Esophagus (tissue), 2 donors: ENCODE measurements around the gene BAG1. TPM values are rescaled to one million over a fixed set of nuclear protein-coding genes. Genes with fewer than 3 reads are reported as not detected.

Experiments
- H3K27ac ChIP-seq, 2 donors: one replicate each; pipeline ENCODE4 v1.5.1; 2013; ENCODE audit warnings: low read depth in 2 of 2, mild to moderate bottlenecking in 2 of 2, inconsistent platforms in 1 of 2, low read length in 1 of 2, moderate library complexity in 1 of 2
- H3K27me3 ChIP-seq, 2 donors: one replicate each; pipeline ENCODE4 v1.6.1; 2013; ENCODE audit warnings: low read length in 2 of 2, control low read depth in 1 of 2, mild to moderate bottlenecking in 1 of 2; ENCODE audit not compliant: insufficient read depth in 2 of 2, control insufficient read depth in 1 of 2
- H3K36me3 ChIP-seq, 2 donors: one replicate each; pipeline ENCODE4 v1.6.1; 2013; ENCODE audit warnings: low read length in 1 of 2; ENCODE audit not compliant: control insufficient read depth in 2 of 2, insufficient read depth in 2 of 2
- H3K4me1 ChIP-seq, 2 donors: one replicate each; pipeline ENCODE4 v1.6.1; 2013; ENCODE audit warnings: low read length in 1 of 2; ENCODE audit not compliant: control insufficient read depth in 2 of 2, insufficient read depth in 2 of 2
- H3K4me3 ChIP-seq, 2 donors: one replicate each; pipeline ENCODE4 v1.5.1; 2013; ENCODE audit warnings: low read length in 2 of 2, mild to moderate bottlenecking in 2 of 2, low read depth in 1 of 2, moderate library complexity in 1 of 2
- H3K9me3 ChIP-seq, 2 donors: one replicate each; pipeline ENCODE4 v1.6.1; 2013; ENCODE audit warnings: mild to moderate bottlenecking in 2 of 2, low read depth in 1 of 2, low read length in 1 of 2, moderate library complexity in 1 of 2; ENCODE audit not compliant: control insufficient read depth in 2 of 2, insufficient read depth in 1 of 2
- WGBS, 2 donors: extraction: QIAGEN DNeasy Blood & Tissue Kit; methylation state at CpG; one replicate each; pipeline ENCODE4 v1.1.7; 2013; 5-methylcytosine and 5-hydroxymethylcytosine counted together
- polyA plus RNA-seq, 2 donors: library from polyadenylated mRNA; stranded (reverse); fragments of 200-250 nt; gene quantifications; one replicate each; pipeline ENCODE4 v1.2.3, GENCODE V29; 2013
- donor health status: healthy with polysubstance abuse.
- donor health status: Bipolar disorder and iron deficiency.

Gene BAG1
- polyA plus RNA-seq, 2 donors, result 63.5 to 102 TPM

- Histone ChIP-seq H3K27me3 (no peaks in the 10 kb centered on the region), H3K27ac (no peak overlapping the region), H3K4me3 (no peak overlapping the region), H3K4me1 (peaks cover 0 to 4% of the 10 kb centered on the region in 2 donors), H3K36me3 (no peaks in the 10 kb centered on the region), H3K9me3 (no peaks in the 10 kb centered on the region)
- WGBS, 2 donors, result 97 to 100% methylated on average over 1 of the region's 1 CpG
Observed at GRCh38 chr9:33209394-33209793, 55.1 kb downstream of the BAG1 start.

GRCh38 chr9:33202552-33203201 is 61.8 kb downstream of the BAG1 start:
- no peaks in the 10 kb centered on the region for H3K36me3 ChIP-seq
- H3K27me3 ChIP-seq, result no peaks in the 10 kb centered on the region
- H3K4me1 ChIP-seq, result no peaks in the 10 kb centered on the region
- H3K9me3 ChIP-seq, result no peaks in the 10 kb centered on the region
- H3K27ac ChIP-seq, result no peak overlapping the region
- no peak overlapping the region for H3K4me3 ChIP-seq
- 50 to 56% methylated on average over 11 of the region's 11 CpGs for WGBS, 2 donors

Other genes with a start within 250 kb of the BAG1 start
- 10 to 100 TPM; 25.8 to 45.7 TPM for gene DNAJA1, start 239.4 kb downstream of the BAG1 start, polyA plus RNA-seq
- 1 to 10 TPM; 4.8 to 8.5 TPM for gene SMU1, start 188.0 kb downstream of the BAG1 start, polyA plus RNA-seq
- 10 to 100 TPM; 26.0 to 29.2 TPM for gene B4GALT1, start 97.4 kb downstream of the BAG1 start, polyA plus RNA-seq
- gene SPINK4, start 24.5 kb downstream of the BAG1 start, polyA plus RNA-seq, result not detected
- 10 to 100 TPM; 59.9 to 64.2 TPM for gene CHMP5, start 341 bp upstream of the BAG1 start, polyA plus RNA-seq
- gene NFX1, start 25.8 kb upstream of the BAG1 start, polyA plus RNA-seq, result 10 to 100 TPM; 13.0 to 17.2 TPM
- gene AQP7, start 137.9 kb upstream of the BAG1 start, polyA plus RNA-seq, result 1 to 10 TPM in 1 of 2 donors, under 1 TPM in 1; 0.54 to 2.6 TPM
- 1,000 to 10,000 TPM in 1 of 2 donors, 100 to 1,000 TPM in 1; 933 to 1,009 TPM for gene AQP3, start 182.9 kb upstream of the BAG1 start, polyA plus RNA-seq
- 10 to 100 TPM; 25.2 to 29.2 TPM for gene NOL6, start 209.2 kb upstream of the BAG1 start, polyA plus RNA-seq